HG02623 (cell line): Measurements from ENCODE around the gene FFAR3.
"Not testable (repeated sequence)": the region's sequence is repeated elsewhere in the genome, so short reads cannot be mapped to it uniquely, and the experiment has no call there.

Experiments
- ATAC-seq: cut with Tn5 transposase; IDR thresholded peaks from one replicate; pipeline ENCODE4 v1.9.1; 2021; ENCODE audit warnings: moderate library complexity; ENCODE audit not compliant: unreplicated experiment

FFAR3 gene

GRCh38 chr19:35373492-35373891 is 15.2 kb downstream of the FFAR3 start:
- no peak for ATAC-seq

GRCh38 chr19:35374031-35374430 is 15.8 kb downstream of the FFAR3 start:
- not testable (repeated sequence) for ATAC-seq

DNA sequence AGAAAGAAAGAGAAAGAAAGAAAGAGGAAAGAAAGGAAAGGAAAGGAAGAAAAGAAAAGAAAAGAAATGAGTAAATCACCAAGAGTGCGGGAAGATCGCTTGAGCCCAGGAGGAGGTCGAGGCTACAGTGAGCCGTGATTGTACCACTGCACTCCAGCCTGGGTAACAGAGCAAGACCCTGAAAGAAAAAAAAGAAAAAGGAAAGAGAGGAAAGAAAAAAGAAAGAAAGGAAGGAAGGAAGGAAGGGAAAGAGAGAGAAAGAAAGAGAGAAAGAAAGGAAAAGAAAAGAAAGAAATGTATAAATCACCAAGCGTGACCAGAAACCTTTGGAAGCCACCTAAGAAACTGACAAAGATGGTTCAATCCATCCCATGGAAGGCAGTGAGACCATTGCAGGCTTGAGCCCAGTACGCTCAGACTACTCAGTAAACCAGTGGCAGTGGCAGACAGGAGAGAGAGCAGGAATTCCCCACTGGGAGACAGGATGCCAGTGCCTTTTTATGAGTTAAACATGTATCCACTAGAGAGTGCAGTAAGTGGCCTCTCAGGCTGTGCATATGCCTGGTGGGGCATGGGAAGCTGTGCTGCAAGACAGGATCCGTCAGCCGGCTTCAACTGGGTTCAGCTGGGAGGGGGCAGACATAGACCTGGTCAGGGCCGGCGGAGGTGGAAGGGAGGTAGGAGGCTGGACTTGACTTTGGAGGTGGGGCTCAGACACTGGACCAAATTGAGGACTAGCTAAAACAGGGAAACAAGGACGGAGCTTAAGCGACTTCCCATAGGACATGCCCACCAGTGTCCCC is 17.4 kb downstream of the FFAR3 start:
- no peak for ATAC-seq

GRCh38 chr19:35377656-35378055 is 19.4 kb downstream of the FFAR3 start:
- ATAC-seq, result no peak

- ATAC-seq, result no peak
These were observed 20.1 kb downstream of the FFAR3 start for GRCh38 chr19:35378356-35378755.

- not testable (repeated sequence) for ATAC-seq
These were observed 21.3 kb downstream of the FFAR3 start for GRCh38 chr19:35379545-35379944.

DNA sequence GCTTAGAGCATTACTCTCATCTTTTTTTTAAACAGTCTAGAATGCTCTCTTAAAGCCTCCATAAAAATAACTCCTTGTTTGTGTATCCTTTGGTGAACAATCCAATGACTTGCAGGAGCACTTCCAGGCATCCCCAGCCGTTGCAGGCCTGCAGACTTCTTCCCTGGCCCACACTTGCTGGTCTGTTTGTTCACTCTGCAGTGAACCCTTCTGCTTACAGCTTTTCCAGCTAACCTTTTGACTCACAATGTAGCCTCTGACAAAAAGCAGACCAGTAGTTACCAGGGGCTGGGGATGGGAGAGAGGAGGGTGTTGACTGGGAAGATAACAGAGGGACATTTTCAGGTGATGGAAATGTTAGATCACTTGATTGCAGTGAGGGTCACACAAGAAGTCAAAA is 21.7 kb downstream of the FFAR3 start:
- ATAC-seq, result no peak

DNA sequence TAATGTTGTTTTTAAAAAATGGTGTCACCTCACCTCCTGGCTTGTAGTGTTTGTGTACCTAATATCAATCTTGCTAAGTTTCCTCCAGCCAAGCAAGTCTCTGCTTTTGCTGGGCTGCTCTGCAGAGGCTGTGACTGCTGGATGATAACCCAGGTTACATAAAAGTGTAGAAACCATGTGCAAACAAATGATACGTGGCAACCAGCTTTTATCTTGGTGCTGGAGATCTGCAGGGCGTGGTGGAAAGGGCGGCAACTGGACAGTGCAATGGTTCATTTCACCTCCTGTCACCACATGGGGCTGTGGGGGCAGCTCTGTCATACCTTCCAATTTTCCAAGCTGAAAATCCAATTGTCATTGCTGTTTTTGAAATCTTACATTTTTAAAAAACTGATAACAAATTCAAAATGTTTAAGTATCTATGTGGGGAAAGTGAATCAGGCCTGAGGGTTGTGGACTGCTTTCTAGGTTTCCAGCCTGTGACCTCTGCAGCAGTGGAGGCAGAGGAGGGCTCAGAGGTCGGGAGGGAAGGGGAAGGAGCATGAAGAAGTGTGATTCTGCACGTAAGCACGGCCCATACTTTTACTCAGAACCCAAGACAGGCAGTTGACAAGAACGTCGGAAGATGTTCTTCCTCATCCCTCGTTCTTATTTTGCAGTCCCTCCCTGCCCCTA is 22.3 kb downstream of the FFAR3 start:
- ATAC-seq, result no peak

DNA sequence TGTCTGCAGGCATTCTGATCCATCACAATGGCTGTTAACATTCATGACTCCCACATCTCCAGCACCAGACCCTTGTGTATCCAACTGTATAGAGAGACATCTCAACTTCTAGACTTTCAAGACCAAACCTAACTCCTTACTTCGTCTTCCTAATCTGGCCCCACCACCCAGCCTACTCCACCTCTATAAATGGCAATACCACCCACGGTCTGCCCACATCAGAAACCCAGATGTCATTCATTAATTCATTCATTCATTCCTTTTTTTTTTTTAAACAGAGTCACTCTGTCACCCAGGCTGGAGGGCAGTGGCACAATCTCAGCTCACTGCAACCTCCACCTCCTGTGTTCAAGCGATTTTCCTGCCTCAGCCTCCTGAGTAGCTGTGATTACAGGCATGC is 23.1 kb downstream of the FFAR3 start:
- no peak for ATAC-seq

DNA sequence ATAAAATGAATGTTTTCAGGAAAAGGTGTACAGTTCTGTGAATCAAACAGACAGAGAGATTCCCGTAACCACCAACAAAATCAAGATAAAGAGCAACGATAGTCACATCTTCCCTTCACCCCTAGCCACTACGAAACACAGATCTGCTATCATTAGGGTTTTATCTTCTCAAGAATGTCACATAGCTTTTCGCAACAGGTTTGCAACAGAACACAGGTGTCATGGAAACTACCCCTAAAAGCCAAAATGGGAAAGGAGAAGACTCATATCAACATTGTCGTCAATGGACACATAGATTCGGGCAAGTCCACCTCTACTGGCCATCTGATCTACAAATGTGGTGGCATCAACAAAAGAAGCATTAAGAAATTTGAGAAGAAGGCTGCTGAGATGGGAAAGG is 23.7 kb downstream of the FFAR3 start:
- ATAC-seq, result no peak

DNA sequence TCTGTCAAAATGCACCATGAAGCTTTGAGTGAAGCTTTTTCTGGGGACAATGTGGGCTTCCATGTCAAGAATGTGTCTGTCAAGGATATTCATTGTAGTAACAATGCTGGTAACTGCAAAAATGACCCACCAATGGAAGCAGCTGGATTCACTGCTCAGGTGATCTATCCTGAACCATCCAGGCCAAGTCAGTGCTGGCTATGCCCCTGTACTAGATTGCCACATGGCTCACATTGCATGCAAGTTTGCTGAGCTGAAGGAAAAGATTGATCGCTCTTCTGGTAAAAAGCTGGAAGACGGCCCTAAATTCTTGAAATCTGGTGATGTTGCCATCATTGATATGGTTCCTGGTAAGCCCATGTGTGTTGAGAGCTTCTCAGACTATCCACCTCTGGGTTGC is 25.3 kb downstream of the FFAR3 start:
- ATAC-seq, result no peak

DNA sequence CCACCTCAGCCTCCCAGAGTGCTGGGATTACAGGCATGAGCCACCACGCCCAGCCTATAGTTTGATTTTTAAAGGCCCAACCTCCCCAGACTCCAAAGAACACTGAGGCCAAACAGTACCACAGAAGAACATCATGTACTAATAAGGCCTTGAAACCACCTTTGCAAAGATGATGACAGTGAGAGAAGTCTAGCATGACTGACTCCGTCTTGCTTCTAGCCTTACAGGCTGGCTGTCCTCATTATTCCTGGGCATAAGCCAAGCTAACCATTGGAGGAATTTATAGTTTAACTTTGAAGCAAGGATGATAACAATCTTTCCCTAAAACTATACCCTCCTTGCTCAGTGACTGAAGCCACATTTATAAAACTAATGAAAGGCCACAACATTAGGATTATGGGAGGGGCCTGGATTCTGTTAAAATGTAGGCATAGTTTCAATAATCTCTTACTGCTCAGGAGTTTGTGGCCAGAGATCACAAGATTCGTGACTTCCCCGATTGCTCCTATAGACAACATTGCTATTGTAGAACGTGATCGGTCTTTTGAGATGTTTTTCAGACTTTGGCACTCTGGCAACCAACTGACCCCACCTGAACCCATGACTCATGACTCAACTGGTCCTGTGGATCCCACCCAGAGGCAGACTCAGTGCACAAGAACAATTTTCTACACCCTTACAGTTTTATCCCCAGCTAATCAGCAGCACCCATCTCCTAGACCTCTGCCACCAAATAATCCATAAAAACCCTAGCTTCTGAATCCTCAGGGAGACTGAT is 30.2 kb downstream of the FFAR3 start:
- no peak for ATAC-seq

GRCh38 chr19:35389192-35389861 is 31.1 kb downstream of the FFAR3 start:
- ATAC-seq, result no peak

- no peak for ATAC-seq
These were observed 34.8 kb downstream of the FFAR3 start for GRCh38 chr19:35392742-35393715.

DNA sequence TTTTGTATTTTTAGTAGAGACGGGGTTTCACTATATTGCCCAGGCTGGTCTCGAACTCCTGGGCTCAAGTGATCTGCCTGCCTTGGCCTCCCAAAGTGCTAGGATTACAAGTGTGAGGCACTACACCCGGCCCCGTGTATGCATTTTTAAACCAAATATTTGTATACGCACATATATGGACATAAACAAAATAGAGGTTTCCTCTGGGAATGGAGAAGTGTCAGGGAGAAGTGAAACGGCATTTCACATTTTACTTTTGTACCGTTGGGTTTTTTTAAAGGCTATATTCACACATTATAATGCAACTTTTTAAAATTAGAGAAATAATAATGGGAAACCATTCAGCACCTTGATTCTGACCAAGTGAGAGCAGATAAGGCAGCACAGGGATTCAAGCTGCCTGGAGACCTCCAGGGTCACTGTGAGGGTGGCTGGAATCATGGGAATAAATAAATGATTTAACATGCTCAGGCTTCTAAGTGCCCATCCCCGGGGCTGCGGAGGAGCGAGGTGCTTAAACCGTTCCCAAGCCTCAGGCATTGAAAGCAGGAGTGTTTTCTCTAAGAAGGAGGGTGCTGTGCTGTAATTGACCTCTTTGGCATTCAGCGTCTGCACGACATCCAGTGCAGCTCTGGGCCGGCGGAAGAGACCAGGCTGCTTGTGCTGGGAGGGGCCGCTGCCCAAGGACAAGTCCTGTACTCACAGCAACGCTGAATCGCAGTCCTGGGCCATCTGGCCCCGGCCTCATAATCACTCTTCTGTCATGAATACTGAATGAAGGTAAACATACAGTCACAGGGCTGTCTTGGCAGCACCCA is 37.3 kb downstream of the FFAR3 start:
- no peak for ATAC-seq

- no peak for ATAC-seq
These were observed 38.1 kb downstream of the FFAR3 start for GRCh38 chr19:35396240-35396885.

GRCh38 chr19:35397064-35397463 is 38.8 kb downstream of the FFAR3 start:
- ATAC-seq, result no peak

GRCh38 chr19:35398570-35398969 is 40.3 kb downstream of the FFAR3 start:
- no peak for ATAC-seq

DNA sequence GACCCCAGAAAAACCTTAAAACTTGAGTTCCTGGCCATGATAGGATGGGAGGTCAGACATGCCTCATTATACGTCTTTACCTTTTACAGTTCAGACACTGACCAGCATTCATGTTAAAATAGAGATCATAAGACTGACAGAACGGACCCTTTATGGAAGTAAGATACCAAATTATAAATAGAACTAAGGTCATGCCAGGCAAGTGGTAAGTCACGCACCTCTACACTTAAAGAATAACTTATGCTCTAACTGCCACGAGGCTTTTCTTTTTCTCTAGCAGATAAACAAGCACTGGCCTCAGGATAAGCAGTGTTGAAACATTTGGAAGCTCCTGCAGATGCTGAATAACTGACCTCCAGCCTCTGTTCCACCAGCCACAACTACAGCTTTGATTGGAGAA is 41.0 kb downstream of the FFAR3 start:
- no peak for ATAC-seq
